ENCODE measurements around the gene SLC2A13.
"Not testable (repeated sequence)": the region's sequence is repeated elsewhere in the genome, so short reads cannot be mapped to it uniquely, and the experiment has no call there.

SLC2A13 gene

GRCh38 chr12:39763071-39763889, 342.6 kb downstream of the SLC2A13 start:
- DNase-seq = no peak

GRCh38 chr12:39755478-39755877, 350.4 kb downstream of the SLC2A13 start:
- no peak for DNase-seq

GRCh38 chr12:39752482-39753137, 353.3 kb downstream of the SLC2A13 start:
- DNase-seq = no peak

- not testable (repeated sequence) for DNase-seq
These were observed 359.7 kb downstream of the SLC2A13 start for GRCh38 chr12:39746151-39746550.

- no peak for DNase-seq
These were observed 362.2 kb downstream of the SLC2A13 start for GRCh38 chr12:39743655-39744054.

- no peak for DNase-seq
These were observed 369.5 kb downstream of the SLC2A13 start for GRCh38 chr12:39736406-39736805.

GRCh38 chr12:39723831-39724230, 382.1 kb downstream of the SLC2A13 start:
- DNase-seq = peak in 29 of 58 donors; percentile 0 to 73 (median 18)

GRCh38 chr12:39722504-39722903, 383.4 kb downstream of the SLC2A13 start:
- no peak for DNase-seq

GRCh38 chr12:39713552-39713951, 392.3 kb downstream of the SLC2A13 start:
- DNase-seq = no peak

- no peak for DNase-seq
These were observed 393.5 kb downstream of the SLC2A13 start for GRCh38 chr12:39712334-39712733.
